ENCODE data around the gene CCDC83.
"Not testable (repeated sequence)": the region's sequence is repeated elsewhere in the genome, so short reads cannot be mapped to it uniquely, and the experiment has no call there.

CCDC83 gene

GRCh38 chr11:85889676-85890579 is 34.7 kb downstream of the CCDC83 start:
- no peak for DNase-seq

- no peak for DNase-seq
These were observed 38.2 kb downstream of the CCDC83 start for GRCh38 chr11:85893395-85893794.

GRCh38 chr11:85896876-85897275 is 41.7 kb downstream of the CCDC83 start:
- no peak for DNase-seq

GRCh38 chr11:85898456-85898855 is 43.3 kb downstream of the CCDC83 start:
- DNase-seq: no peak

GRCh38 chr11:85902353-85902752 is 47.2 kb downstream of the CCDC83 start:
- no peak for DNase-seq

GRCh38 chr11:85903406-85903805 is 48.2 kb downstream of the CCDC83 start:
- no peak for DNase-seq

GRCh38 chr11:85903811-85904210 is 48.6 kb downstream of the CCDC83 start:
- no peak for DNase-seq

GRCh38 chr11:85912414-85912813 is 57.2 kb downstream of the CCDC83 start:
- no peak for DNase-seq

- no peak for DNase-seq
These were observed 58.3 kb downstream of the CCDC83 start for GRCh38 chr11:85913513-85913912.

GRCh38 chr11:85914425-85914824 is 59.2 kb downstream of the CCDC83 start:
- no peak for DNase-seq

- peak; percentile 47 for DNase-seq
These were observed 64.0 kb downstream of the CCDC83 start for GRCh38 chr11:85918910-85919794.

- DNase-seq: no peak
These were observed 67.2 kb downstream of the CCDC83 start for GRCh38 chr11:85922367-85922766.

- no peak for DNase-seq
These were observed 68.3 kb downstream of the CCDC83 start for GRCh38 chr11:85923455-85923854.

GRCh38 chr11:85926653-85927214 is 71.6 kb downstream of the CCDC83 start:
- not testable (repeated sequence) for DNase-seq

GRCh38 chr11:85930879-85931366 is 75.7 kb downstream of the CCDC83 start:
- no peak for DNase-seq

GRCh38 chr11:85934596-85935169 is 79.5 kb downstream of the CCDC83 start:
- DNase-seq: no peak

- DNase-seq: no peak
These were observed 80.6 kb downstream of the CCDC83 start for GRCh38 chr11:85935751-85936150.

GRCh38 chr11:85937835-85938234 is 82.7 kb downstream of the CCDC83 start:
- no peak for DNase-seq

- DNase-seq: no peak
These were observed 84.2 kb downstream of the CCDC83 start for GRCh38 chr11:85939099-85940015.

GRCh38 chr11:85941380-85941973 is 86.3 kb downstream of the CCDC83 start:
- peak; percentile 27 for DNase-seq

- DNase-seq: no peak
These were observed 90.1 kb downstream of the CCDC83 start for GRCh38 chr11:85945296-85945695.

Data from NCI-H1436 (cell line).